ENCODE measurements around the gene SLC7A9. TPM values are rescaled to one million over a fixed set of nuclear protein-coding genes. Genes with fewer than 3 reads are reported as not detected.
"Not testable (repeated sequence)": the region's sequence is repeated elsewhere in the genome, so short reads cannot be mapped to it uniquely, and the experiment has no call there.

SLC7A9 gene
- total RNA-seq, 1 experiment from 2014 or later: 1.3 TPM

DNA sequence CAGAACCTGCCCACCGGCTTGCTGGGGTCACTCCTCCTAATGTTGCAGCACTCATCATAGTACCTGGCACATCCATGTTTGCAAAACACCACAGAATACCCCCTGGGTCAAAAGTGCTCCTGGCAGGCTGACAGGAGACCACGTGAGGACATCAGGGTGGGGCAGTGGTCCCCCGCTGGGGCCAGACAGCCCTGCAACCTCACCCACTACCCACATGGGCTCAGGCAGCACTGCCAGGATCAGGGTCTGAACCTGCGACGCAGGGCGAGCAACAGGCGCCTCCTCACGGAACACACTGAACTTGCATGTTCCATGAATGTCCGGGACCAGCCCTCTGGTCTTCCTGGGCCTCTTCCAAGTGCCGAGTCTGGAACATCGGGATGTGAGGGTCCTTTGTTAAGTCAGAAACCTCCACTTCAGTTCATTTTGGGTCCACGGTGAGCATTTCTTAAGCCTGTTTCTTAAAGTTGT, 1.4 kb upstream of the SLC7A9 start:
- H3K4me3 Mint-ChIP-seq (ENCODE audit: low read depth, unreplicated experiment): no peak overlapping the region
- H3K27ac Mint-ChIP-seq (ENCODE audit: unreplicated experiment): no peak overlapping the region
- H3K9me3 Mint-ChIP-seq (ENCODE audit: low read depth, unreplicated experiment): no peaks in the 10 kb centered on the region
- intact Hi-C loops (cut with micrococcal nuclease; ENCODE audit: unreplicated experiment): no loop called here
- H3K36me3 Mint-ChIP-seq (ENCODE audit: insufficient read depth, unreplicated experiment): no peaks in the 10 kb centered on the region
- BruUV-seq (replicated peaks): no TSS peak
- TF ChIP-seq, protein P1, sequence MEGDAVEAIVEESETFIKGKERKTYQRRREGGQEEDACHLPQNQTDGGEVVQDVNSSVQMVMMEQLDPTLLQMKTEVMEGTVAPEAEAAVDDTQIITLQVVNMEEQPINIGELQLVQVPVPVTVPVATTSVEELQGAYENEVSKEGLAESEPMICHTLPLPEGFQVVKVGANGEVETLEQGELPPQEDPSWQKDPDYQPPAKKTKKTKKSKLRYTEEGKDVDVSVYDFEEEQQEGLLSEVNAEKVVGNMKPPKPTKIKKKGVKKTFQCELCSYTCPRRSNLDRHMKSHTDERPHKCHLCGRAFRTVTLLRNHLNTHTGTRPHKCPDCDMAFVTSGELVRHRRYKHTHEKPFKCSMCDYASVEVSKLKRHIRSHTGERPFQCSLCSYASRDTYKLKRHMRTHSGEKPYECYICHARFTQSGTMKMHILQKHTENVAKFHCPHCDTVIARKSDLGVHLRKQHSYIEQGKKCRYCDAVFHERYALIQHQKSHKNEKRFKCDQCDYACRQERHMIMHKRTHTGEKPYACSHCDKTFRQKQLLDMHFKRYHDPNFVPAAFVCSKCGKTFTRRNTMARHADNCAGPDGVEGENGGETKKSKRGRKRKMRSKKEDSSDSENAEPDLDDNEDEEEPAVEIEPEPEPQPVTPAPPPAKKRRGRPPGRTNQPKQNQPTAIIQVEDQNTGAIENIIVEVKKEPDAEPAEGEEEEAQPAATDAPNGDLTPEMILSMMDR (IDR thresholded peaks at IDR 0.05; ENCODE audit: unreplicated experiment): no peak
- CTCF ChIA-PET: interaction anchor here (0.5 kb wide), 1 partner anchor 891 kb away, joined by 3 read pairs; no protein-coding TSS in a partner anchor
- peaks cover 9% of the 10 kb centered on the region for H3K4me1 Mint-ChIP-seq (ENCODE audit: low read depth, unreplicated experiment)
- no peak for DNase-seq
- no peaks in the 10 kb centered on the region for H3K27me3 Mint-ChIP-seq (ENCODE audit: unreplicated experiment)

DNA sequence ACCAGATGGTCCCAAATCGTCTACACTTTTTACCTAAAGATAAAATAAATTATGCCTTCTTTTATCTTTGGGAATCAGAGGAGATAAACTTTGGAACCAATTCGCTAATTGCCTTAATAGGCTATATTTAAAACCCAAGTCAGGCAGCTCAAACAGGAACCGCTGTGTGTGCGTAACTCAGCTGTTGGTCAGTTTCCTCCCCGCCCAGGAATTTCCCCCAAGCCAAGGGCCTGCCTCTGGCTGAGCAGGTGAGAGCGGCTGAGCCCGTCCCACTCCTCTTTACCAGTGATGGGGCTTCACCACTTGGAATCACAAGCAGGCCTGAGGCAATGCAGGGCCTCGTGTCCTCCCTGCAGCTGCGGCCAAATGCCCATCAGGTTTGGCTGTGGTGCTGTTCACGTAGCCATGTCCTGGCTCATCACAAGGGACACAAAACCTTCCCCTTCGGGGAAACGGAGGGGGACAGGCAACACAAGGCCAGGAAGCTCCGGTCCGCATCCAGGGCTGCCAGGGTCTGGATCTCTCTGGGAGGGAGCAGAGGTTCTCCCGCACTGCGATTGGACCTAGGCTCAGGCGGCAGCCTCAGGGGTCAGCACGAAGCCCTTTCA, 503 bp upstream of the SLC7A9 start:
- Mint-ChIP-seq H3K4me3 (ENCODE audit: low read depth, unreplicated experiment) (no peak overlapping the region), H3K4me1 (ENCODE audit: low read depth, unreplicated experiment) (peaks cover 9% of the 10 kb centered on the region), H3K9me3 (ENCODE audit: low read depth, unreplicated experiment) (no peaks in the 10 kb centered on the region), H3K27ac (ENCODE audit: unreplicated experiment) (no peak overlapping the region), H3K27me3 (ENCODE audit: unreplicated experiment) (no peaks in the 10 kb centered on the region), H3K36me3 (ENCODE audit: insufficient read depth, unreplicated experiment) (no peaks in the 10 kb centered on the region)
- no TSS peak for BruUV-seq (replicated peaks)
- TF ChIP-seq, protein P1 (IDR thresholded peaks at IDR 0.05; ENCODE audit: unreplicated experiment): no peak
- intact Hi-C loops (cut with micrococcal nuclease; ENCODE audit: unreplicated experiment): no loop called here
- CTCF ChIA-PET: interaction anchor here (1.4 kb wide), 1 partner anchor 9 kb away, joined by 6 read pairs; no protein-coding TSS in a partner anchor
- DNase-seq: no peak

DNA sequence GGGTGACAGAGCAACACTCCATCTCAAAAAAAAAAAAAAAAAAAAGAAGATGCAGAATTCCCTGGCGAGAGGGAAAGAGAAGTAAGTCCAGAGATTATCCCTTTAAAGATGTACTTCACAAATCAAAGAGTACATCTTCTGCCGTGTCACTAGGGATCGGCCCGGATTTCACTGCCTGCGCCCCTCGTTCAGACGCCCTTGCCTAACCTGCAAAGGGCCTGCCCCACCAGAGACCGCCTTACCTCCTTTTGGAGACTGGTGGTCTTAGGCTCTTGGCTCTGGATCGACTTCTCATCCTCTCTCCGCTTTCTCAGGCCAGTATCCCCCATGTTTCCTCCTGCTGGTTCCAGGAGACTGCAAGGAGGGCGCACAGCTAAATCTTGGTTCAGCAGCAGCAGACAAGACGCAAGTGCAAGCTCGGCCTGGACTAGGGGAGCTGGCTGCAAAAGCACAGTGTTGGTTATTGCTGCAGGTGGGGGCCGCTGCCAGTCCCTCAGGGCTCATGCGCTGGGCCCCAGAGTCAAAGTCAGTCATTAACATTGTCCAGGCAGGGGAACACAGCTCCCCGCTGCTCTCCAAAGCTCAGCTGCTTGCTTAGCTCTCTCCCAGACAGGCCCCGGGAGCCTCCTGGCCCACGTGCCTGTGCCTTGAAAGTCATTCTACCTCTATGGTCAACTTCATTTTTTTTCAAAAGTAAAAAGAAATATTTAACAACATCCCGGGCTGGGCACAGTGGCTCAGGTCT, 1.2 kb downstream of the SLC7A9 start:
- TF ChIP-seq, protein P1 (IDR thresholded peaks at IDR 0.05; ENCODE audit: unreplicated experiment): no peak
- intact Hi-C loops (cut with micrococcal nuclease; ENCODE audit: unreplicated experiment): no loop called here
- Mint-ChIP-seq H3K4me3 (ENCODE audit: low read depth, unreplicated experiment) (no peak overlapping the region), H3K9me3 (ENCODE audit: low read depth, unreplicated experiment) (no peaks in the 10 kb centered on the region), H3K27me3 (ENCODE audit: unreplicated experiment) (no peaks in the 10 kb centered on the region), H3K4me1 (ENCODE audit: low read depth, unreplicated experiment) (peaks cover 9% of the 10 kb centered on the region), H3K27ac (ENCODE audit: unreplicated experiment) (no peak overlapping the region), H3K36me3 (ENCODE audit: insufficient read depth, unreplicated experiment) (no peaks in the 10 kb centered on the region)
- no TSS peak for BruUV-seq (replicated peaks)
- no peak for DNase-seq
- CTCF ChIA-PET: interaction anchor here (0.6 to 1.4 kb wide), 3 partner anchors 10 to 250 kb away, joined by 3 to 6 read pairs (median 3); no protein-coding TSS in a partner anchor

DNA sequence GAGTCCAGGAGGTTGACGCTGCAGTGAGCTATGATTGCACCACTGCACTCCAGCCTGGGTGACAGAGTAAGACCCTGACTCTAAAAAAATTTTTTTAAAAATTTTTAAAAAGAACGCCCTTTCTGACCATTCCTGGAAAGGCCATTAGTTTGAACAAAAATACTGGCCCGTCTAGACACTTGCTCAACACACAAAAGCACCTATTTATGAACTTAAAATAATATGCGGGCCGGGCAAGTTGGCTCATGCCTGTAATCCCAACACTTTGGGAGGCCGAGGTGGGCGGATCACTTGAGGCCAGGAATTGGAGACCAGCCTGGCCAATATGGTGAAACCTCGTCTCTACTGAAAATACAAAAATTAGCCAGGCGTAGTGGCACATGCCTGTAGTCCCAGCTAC, 2.1 kb downstream of the SLC7A9 start:
- H3K27me3 Mint-ChIP-seq (ENCODE audit: unreplicated experiment); BruUV-seq (replicated peaks); H3K27ac Mint-ChIP-seq (ENCODE audit: unreplicated experiment); H3K4me3 Mint-ChIP-seq (ENCODE audit: low read depth, unreplicated experiment); H3K36me3 Mint-ChIP-seq (ENCODE audit: insufficient read depth, unreplicated experiment); H3K4me1 Mint-ChIP-seq (ENCODE audit: low read depth, unreplicated experiment); H3K9me3 Mint-ChIP-seq (ENCODE audit: low read depth, unreplicated experiment); intact Hi-C loops (cut with micrococcal nuclease; ENCODE audit: unreplicated experiment); CTCF ChIA-PET; DNase-seq: not testable (repeated sequence)
